ENCODE data around the gene MYBPC1. TPM values are rescaled to one million over a fixed set of nuclear protein-coding genes. Genes with fewer than 3 reads are reported as not detected.

MYBPC1 gene
- total and polyA plus RNA-seq, 9 of the 15 experiments (the other 6 are each of a cell fraction or from before 2014, with no cell fraction given), result not detected

GRCh38 chr12:101686176-101686575 is 91.4 kb downstream of the MYBPC1 start:
- FAIRE-seq (no peak), DNase-seq (ENCODE audit: extremely low read depth in 1 of 4, low spot score in 3 of 4) (no peak), ATAC-seq (peak; percentile 43; the same call in 2 of the 3 replicates)
- Histone ChIP-seq H3K4me3 (no peak overlapping the region), H3K9me3 (replicated peaks; ENCODE audit: control insufficient read depth, insufficient read depth, low read depth, low read length) (no peaks in the 10 kb centered on the region), H2AFZ (ENCODE audit: low read depth, low read length) (peak overlapping the region; percentile 28), H3K27me3 (ENCODE audit: control insufficient read depth in 2 of 2, insufficient read depth in 2 of 2, low read length in 2 of 2) (no peaks in the 10 kb centered on the region), H3K27ac (ENCODE audit: extremely low read depth, low read depth, low read length) (no peak overlapping the region), H4K20me1 (replicated peaks; ENCODE audit: control insufficient read depth, insufficient read depth, low read length) (no peaks in the 10 kb centered on the region), H3K79me2 (ENCODE audit: control insufficient read depth, insufficient read depth, low read length) (no peaks in the 10 kb centered on the region), H3K36me3 (ENCODE audit: control insufficient read depth, insufficient read depth, low read length) (no peaks in the 10 kb centered on the region), H3K4me1 (replicated peaks in 1 of 2; ENCODE audit: control insufficient read depth in 2 of 2, insufficient read depth in 2 of 2, low read length in 2 of 2) (no peaks in the 10 kb centered on the region), H3K9ac (ENCODE audit: insufficient read depth in 1 of 2, low read depth in 2 of 2, low read length in 2 of 2) (no peak overlapping the region), H3K9me1 (ENCODE audit: control insufficient read depth, insufficient read depth, low read length) (no peaks in the 10 kb centered on the region), H3K4me2 (ENCODE audit: insufficient read depth, low read length) (no peak overlapping the region)
- ChIA-PET CTCF (ENCODE audit: low intra/inter-chr PET ratio) (no interaction called here), POLR2A (no interaction called here)
- in situ Hi-C loops (cut with MboI), result no loop called here
- BruUV-seq (replicated peaks), result no TSS peak
- intact Hi-C loops (cut with micrococcal nuclease), result no loop called here
- WGBS (ENCODE audit: insufficient coverage, low coverage, missing lambda C conversion rate), result 73% methylated on average over 1 of the region's 1 CpG
- no peak for TF ChIP-seq HNRNPK (IDR thresholded peaks at IDR 0.05; ENCODE audit: low read depth, low read length, poor library complexity, severe bottlenecking)
- TF ChIP-seq ZNF398 (CRISPR knock-in tag; IDR thresholded peaks at IDR 0.05), result no peak
- TF ChIP-seq SMARCA4 (IDR thresholded peaks at IDR 0.05), result no peak
- no peak for TF ChIP-seq MED1 (CRISPR knock-in tag; IDR thresholded peaks at IDR 0.05; ENCODE audit: borderline replicate concordance)
- no peak for TF ChIP-seq ZNF76 (CRISPR knock-in tag; IDR thresholded peaks at IDR 0.05; ENCODE audit: borderline replicate concordance)
- no peak for TF ChIP-seq RAD51 (IDR thresholded peaks at IDR 0.05; ENCODE audit: borderline replicate concordance, low read depth)
- TF ChIP-seq SNAPC5 (CRISPR knock-in tag; IDR thresholded peaks at IDR 0.05), result no peak

All from K562 (cell line).